Stimulated activated CD8-positive, alpha-beta memory T cell treated with anti-CD3 and anti-CD28 coated beads, Interleukin-7, amount 100 ng/mL, for 1 hour (primary cell): ENCODE measurements around the gene COBL.

Source experiments
- DNase-seq, 2 donors: peaks; one replicate each; pipeline ENCODE4 v3.0.0-alpha.2; 2020; ENCODE audit warnings: low read depth in 2 of 2

The COBL gene

GRCh38 chr7:51303142-51303525, 13.5 kb downstream of the COBL start:
- DNase-seq = no peak

GRCh38 chr7:51301806-51302205, 14.8 kb downstream of the COBL start:
- no peak for DNase-seq

- DNase-seq = no peak
Measured at GRCh38 chr7:51300762-51301674, 15.6 kb downstream of the COBL start.

GRCh38 chr7:51299391-51300133, 17.0 kb downstream of the COBL start:
- no peak for DNase-seq

GRCh38 chr7:51298912-51299311, 17.7 kb downstream of the COBL start:
- no peak for DNase-seq

GRCh38 chr7:51297986-51298385, 18.6 kb downstream of the COBL start:
- no peak for DNase-seq

GRCh38 chr7:51295440-51296245, 21.0 kb downstream of the COBL start:
- no peak for DNase-seq

- DNase-seq = no peak
Measured at GRCh38 chr7:51292596-51292995, 24.0 kb downstream of the COBL start.

GRCh38 chr7:51290702-51291540, 25.7 kb downstream of the COBL start:
- DNase-seq = no peak

GRCh38 chr7:51290304-51290637, 26.3 kb downstream of the COBL start:
- DNase-seq = no peak

GRCh38 chr7:51289623-51290303, 26.8 kb downstream of the COBL start:
- no peak for DNase-seq

- DNase-seq = no peak
Measured at GRCh38 chr7:51288896-51289622, 27.6 kb downstream of the COBL start.

GRCh38 chr7:51286401-51286800, 30.2 kb downstream of the COBL start:
- DNase-seq = no peak

- DNase-seq = no peak
Measured at GRCh38 chr7:51280156-51280555, 36.5 kb downstream of the COBL start.

- DNase-seq = no peak
Measured at GRCh38 chr7:51279391-51280023, 37.1 kb downstream of the COBL start.

- no peak for DNase-seq
Measured at GRCh38 chr7:51278797-51279196, 37.8 kb downstream of the COBL start.

- no peak for DNase-seq
Measured at GRCh38 chr7:51276967-51277366, 39.6 kb downstream of the COBL start.

- DNase-seq = no peak
Measured at GRCh38 chr7:51276091-51276605, 40.5 kb downstream of the COBL start.

GRCh38 chr7:51275532-51275931, 41.1 kb downstream of the COBL start:
- DNase-seq = no peak
